ENCODE data around the gene TTYH1.
"Not testable (repeated sequence)": the region's sequence is repeated elsewhere in the genome, so short reads cannot be mapped to it uniquely, and the experiment has no call there.

DNA sequence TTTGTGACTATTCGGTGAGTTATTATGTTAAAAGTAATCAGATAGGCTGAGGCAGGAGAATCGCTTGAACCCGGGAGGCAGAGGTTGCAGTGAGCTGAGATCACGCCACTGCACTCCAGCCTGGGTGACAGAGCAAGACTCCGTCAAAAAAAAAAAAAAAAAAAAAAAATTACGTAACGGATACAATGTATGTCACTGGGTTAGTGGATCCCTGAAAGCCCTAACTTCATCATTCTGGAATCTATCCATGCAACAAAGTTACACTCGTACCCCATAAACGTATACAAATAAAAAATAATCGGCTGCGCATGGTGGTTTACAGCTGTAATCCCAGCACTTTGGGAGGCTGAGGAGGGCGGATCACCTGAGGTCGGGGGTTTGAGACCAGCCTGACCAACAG, 33.2 kb upstream of the TTYH1 start:
- TF ChIP-seq CTCF, POLR2A (IDR thresholded peaks at IDR 0.05): not testable (repeated sequence)

Measured in adrenal gland (tissue), 5 donors.